K562 (cell line): ENCODE measurements around the gene VSIG10L2. TPM values are rescaled to one million over a fixed set of nuclear protein-coding genes. Genes with fewer than 3 reads are reported as not detected.

Source experiments
- ATAC-seq: fragments of 200-7000 bp; cut with Tn5 transposase; 3 replicates; pipeline ENCODE4 v1.9.1; 2020; ENCODE audit warnings: moderate library complexity
- BruUV-seq: library from RNA; stranded (reverse); fragments of 400-500 nt; replicated peaks from 2 replicates; lab custom pipeline; 2021; lab: Mats Ljungman, UMichigan
- CTCF ChIA-PET: fragments of 300-600 bp; formaldehyde crosslinking; extraction: SDS; loops from one replicate; lab custom pipeline; 2021; ENCODE audit warnings: low intra/inter-chr PET ratio; lab: Yijun Ruan, JAX
- POLR2A ChIA-PET: fragments of 300-600, 350-650 bp; sonication (Branson Sonifier 250); formaldehyde crosslinking; extraction: SDS; loops from one replicate; lab custom pipeline; 2021; ENCODE audit warnings: antibody characterized with exemption, inconsistent platforms; lab: Yijun Ruan, JAX
- DNase-seq, 4 experiments: peaks; one replicate each; pipeline versions ENCODE4 v3.0.0 to v3.0.0-alpha.2; 2011 to 2018; ENCODE audit warnings: low spot score in 3 of 4, mixed read lengths in 3 of 4; ENCODE audit errors: extremely low read depth in 1 of 4
- FAIRE-seq: peaks from 2 replicates; lab custom pipeline; 2011; peaks lifted over from hg19 to GRCh38; lab: Jason Lieb, UNC
- H2AFZ ChIP-seq: 2 replicates; pipeline ENCODE4 v1.6.0; 2011; ENCODE audit warnings: low read depth, low read length, control low read depth, inconsistent platforms
- H3K27ac ChIP-seq: fragments of 200-600 bp; 3 replicates; pipeline ENCODE4 v1.8.0; 2011; ENCODE audit warnings: low read depth, mild to moderate bottlenecking, control low read depth, inconsistent platforms, low read length, moderate library complexity, mixed read lengths; ENCODE audit errors: extremely low read depth
- H3K27me3 ChIP-seq, 2 experiments: fragments of 300-600 bp in 1 of 2; 2 replicates in 1 of 2; 3 replicates in 1 of 2; pipeline versions ENCODE4 v1.6.0 to v1.8.0; 2011; ENCODE audit warnings: inconsistent platforms in 2 of 2, low read length in 2 of 2, mild to moderate bottlenecking in 1 of 2, mixed read lengths in 1 of 2, moderate library complexity in 1 of 2; ENCODE audit not compliant: control insufficient read depth in 2 of 2, insufficient read depth in 2 of 2
- H3K36me3 ChIP-seq: fragments of 300-600 bp; 3 replicates; pipeline ENCODE4 v1.8.0; 2011; ENCODE audit warnings: mild to moderate bottlenecking, low read length, inconsistent platforms; ENCODE audit not compliant: control insufficient read depth, insufficient read depth
- H3K4me1 ChIP-seq, 2 experiments: fragments of 200-600 bp in 1 of 2; replicated peaks in 1 of 2; 2 replicates in 1 of 2; 3 replicates in 1 of 2; pipeline versions ENCODE4 v1.5.1 to v1.8.0; 2011; ENCODE audit warnings: inconsistent platforms in 2 of 2, low read length in 2 of 2, mild to moderate bottlenecking in 1 of 2, mixed read lengths in 1 of 2, moderate library complexity in 1 of 2; ENCODE audit not compliant: control insufficient read depth in 2 of 2, insufficient read depth in 2 of 2
- H3K4me2 ChIP-seq: 2 replicates; pipeline ENCODE4 v1.6.1; 2011; ENCODE audit warnings: low read length, control low read depth, inconsistent platforms, mixed read lengths; ENCODE audit not compliant: insufficient read depth
- H3K4me3 ChIP-seq: fragments of 200-600 bp; sonication (generic), shearing (Covaris generic); 2 replicates; pipeline ENCODE4 v1.5.1; 2016; ENCODE audit warnings: control low read depth, inconsistent platforms
- H3K79me2 ChIP-seq: fragments of 200-600 bp; 3 replicates; pipeline ENCODE4 v1.8.0; 2011; ENCODE audit warnings: low read length, inconsistent platforms; ENCODE audit not compliant: control insufficient read depth, insufficient read depth
- H3K9ac ChIP-seq, 2 experiments: 2 replicates each; pipeline versions ENCODE4 v1.6.0 to v1.6.1; 2011; ENCODE audit warnings: low read depth in 2 of 2, low read length in 2 of 2, control low read depth in 1 of 2, inconsistent platforms in 1 of 2, mild to moderate bottlenecking in 1 of 2, mixed read lengths in 1 of 2; ENCODE audit not compliant: insufficient read depth in 1 of 2
- H3K9me1 ChIP-seq: one replicate; pipeline ENCODE4 v1.6.0; 2011; ENCODE audit warnings: inconsistent platforms, mild to moderate bottlenecking, low read length, moderate library complexity; ENCODE audit not compliant: control insufficient read depth, insufficient read depth
- H3K9me3 ChIP-seq: replicated peaks from 2 replicates; pipeline ENCODE4 v1.5.1; 2011; ENCODE audit warnings: low read depth, low read length, inconsistent platforms; ENCODE audit not compliant: control insufficient read depth, insufficient read depth
- H4K20me1 ChIP-seq: replicated peaks from 2 replicates; pipeline ENCODE4 v1.6.1; 2011; ENCODE audit warnings: low read length, inconsistent platforms, mixed read lengths; ENCODE audit not compliant: control insufficient read depth, insufficient read depth
- ATF7 ChIP-seq: fragments of 450-650 bp; IDR thresholded peaks from 2 replicates; pipeline ENCODE4 v1.7.1; 2014; ENCODE audit warnings: mild to moderate bottlenecking, moderate library complexity
- C11orf30 ChIP-seq: fragments of 450-650 bp; IDR thresholded peaks from 2 replicates; pipeline ENCODE4 v1.6.1; 2016; ENCODE audit warnings: low read depth, mild to moderate bottlenecking
- CBX8 ChIP-seq: fragments of 200-600 bp; sonication (generic); IDR thresholded peaks from 2 replicates; pipeline ENCODE4 v1.6.1; 2012; ENCODE audit warnings: borderline replicate concordance, mixed run types, low read depth, mild to moderate bottlenecking, moderate library complexity, mixed read lengths, low read length, control low read depth, inconsistent platforms; ENCODE audit not compliant: poor library complexity, severe bottlenecking; ENCODE audit errors: extremely low read depth
- CSDE1 ChIP-seq, 2 experiments: fragments of 450-650 bp; IDR thresholded peaks; 2 replicates each; pipeline ENCODE4 v1.6.1; 2016; ENCODE audit warnings: mild to moderate bottlenecking in 1 of 2
- ETV5 ChIP-seq: sonication (generic); formaldehyde crosslinking; IDR thresholded peaks from 2 replicates; pipeline ENCODE4 v1.4.0; 2020; ENCODE audit warnings: low read depth, mild to moderate bottlenecking, missing genetic modification reagents
- GATAD2A ChIP-seq: fragments of 450-650 bp; IDR thresholded peaks from 2 replicates; pipeline ENCODE4 v1.6.1; 2017
- HNRNPLL ChIP-seq: fragments of 200-400 bp; formaldehyde crosslinking; IDR thresholded peaks from 2 replicates; pipeline ENCODE4 v1.6.1; 2017; ENCODE audit warnings: low read length, low read depth, mild to moderate bottlenecking; ENCODE audit not compliant: poor library complexity, severe bottlenecking
- L3MBTL2 ChIP-seq: fragments of 450-650 bp; IDR thresholded peaks from 2 replicates; pipeline ENCODE4 v1.6.1; 2016; ENCODE audit warnings: mild to moderate bottlenecking, moderate library complexity
- PCBP2 ChIP-seq: fragments of 200-400 bp; formaldehyde crosslinking; IDR thresholded peaks from 2 replicates; pipeline ENCODE4 v1.6.1; 2018; ENCODE audit warnings: low read length, low read depth, mild to moderate bottlenecking, moderate library complexity; ENCODE audit not compliant: poor library complexity, severe bottlenecking
- PRMT5 ChIP-seq: sonication (generic); formaldehyde crosslinking; IDR thresholded peaks from 2 replicates; pipeline ENCODE4 v1.5.0; 2020; ENCODE audit warnings: missing genetic modification reagents
- PTBP1 ChIP-seq: fragments of 200-400 bp; formaldehyde crosslinking; IDR thresholded peaks from 2 replicates; pipeline ENCODE4 v1.6.1; 2017; ENCODE audit warnings: low read depth, low read length
- RCOR1 ChIP-seq, 2 experiments: IDR thresholded peaks; 2 replicates each; pipeline ENCODE4 v1.6.1; 2012; ENCODE audit warnings: low read depth in 2 of 2, low read length in 2 of 2, borderline replicate concordance in 1 of 2, improper control_type of control experiment in 1 of 2
- SP1 ChIP-seq: sonication (generic); formaldehyde crosslinking; IDR thresholded peaks from 2 replicates; pipeline ENCODE4 v1.8.1; 2022; ENCODE audit warnings: mild to moderate bottlenecking, missing genetic modification reagents
- U2AF1 ChIP-seq: fragments of 200-400 bp; formaldehyde crosslinking; optimal IDR thresholded peaks from 2 replicates; pipeline ENCODE3; 2017; ENCODE audit warnings: mild to moderate bottlenecking, low read depth, low read length, moderate library complexity
- ZNF143 ChIP-seq: sonication (generic); formaldehyde crosslinking; IDR thresholded peaks from 2 replicates; pipeline ENCODE4 v1.9.0; 2022; ENCODE audit warnings: mild to moderate bottlenecking, missing genetic modification reagents
- ZNF316 ChIP-seq: fragments of 450-650 bp; IDR thresholded peaks from 2 replicates; pipeline ENCODE4 v1.6.1; 2016
- WGBS: fragments of 100-300 bp; shearing (Covaris generic); methylation state at CpG from one replicate; pipeline ENCODE4 v1.1.6; 2016; ENCODE audit warnings: low coverage, mixed read lengths; ENCODE audit not compliant: insufficient coverage; ENCODE audit errors: missing lambda C conversion rate; 5-methylcytosine and 5-hydroxymethylcytosine counted together
- in situ Hi-C: fragments of 300-500 bp; cut with MboI; formaldehyde crosslinking; loops from 4 replicates; pipeline ENCODE4 v1.15.0; 2018; ENCODE audit warnings: inconsistent platforms, mixed read lengths
- intact Hi-C: fragments of 100-400 bp; cut with micrococcal nuclease; formaldehyde crosslinking; loops from 2 replicates; pipeline ENCODE4 v1.14.2; 2022
- polyA plus RNA-seq, 8 experiments: library from polyadenylated mRNA; depleted of rRNA in 4 of 8; stranded (reverse) in 5 of 8; unstranded in 3 of 8; fragments of >200 nt; fragmentation: Nextera tagmentation in 2 of 8; fragmentation: Illumina TruSeq in 1 of 8; extraction: Ambion mirVana in 2 of 8; extraction: Trizol in 1 of 8; gene quantifications; 2 replicates each; pipeline versions ENCODE4 v1.2.1 to v1.2.3, GENCODE V29; 2011 to 2014; ENCODE audit warnings: inconsistent platforms in 1 of 8, missing spikeins in 1 of 8
- total RNA-seq, 7 experiments: library from RNA; depleted of rRNA in 6 of 7; stranded (reverse); fragments of >200 nt in 6 of 7; fragmentation: Illumina TruSeq in 2 of 7; extraction: Trizol in 2 of 7; gene quantifications; 2 replicates each; pipeline versions ENCODE4 v1.2.1 to v1.2.3, GENCODE V29; 2011 to 2021; ENCODE audit warnings: low replicate concordance in 1 of 7
- TF ChIP-seq, protein P1 (sequence below): fragments of 250-450 bp; sonication (Bioruptor Pico); IDR thresholded peaks from 2 replicates; pipeline ENCODE4 v1.8.0; 2022; ENCODE audit warnings: moderate library complexity, mild to moderate bottlenecking, inconsistent platforms

VSIG10L2 gene
- total and polyA plus RNA-seq, 9 of the 15 experiments (the other 6 are each of a cell fraction or from before 2014, with no cell fraction given), result not detected

DNA sequence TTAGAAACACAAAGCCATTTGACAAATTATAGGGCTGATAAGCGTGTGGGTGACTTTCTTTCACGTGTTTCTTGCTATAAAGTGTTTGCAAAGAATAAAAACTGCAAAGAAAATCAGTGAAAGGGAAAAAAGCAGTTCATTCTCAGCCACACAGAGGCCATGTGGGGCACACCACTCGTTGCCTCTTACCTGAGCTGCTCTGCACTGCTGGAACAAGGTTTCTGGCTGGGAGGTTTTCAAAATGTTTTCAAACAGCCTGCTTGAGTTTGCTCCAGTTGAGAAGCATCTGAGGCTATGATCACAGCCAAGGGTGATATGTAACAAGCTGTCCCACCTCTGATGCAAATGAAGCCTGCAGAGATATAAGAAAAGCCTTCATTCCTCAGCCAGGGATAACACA is 14.7 kb upstream of the VSIG10L2 start:
- no peak overlapping the region for H3K4me3 ChIP-seq
- 5% methylated on average over 3 of the region's 3 CpGs for WGBS
- DNase-seq (no peak), FAIRE-seq (no peak), ATAC-seq (no peak)
- H3K4me1 ChIP-seq, result peaks cover 4 to 9% of the 10 kb centered on the region in 2 experiments; a peak in 4 of 5 replicates
- H3K27ac ChIP-seq, result no peak overlapping the region
- H3K4me2 ChIP-seq, result no peak overlapping the region
- in situ Hi-C loops, result no loop called here
- H3K79me2 ChIP-seq, result no peaks in the 10 kb centered on the region
- H3K9me1 ChIP-seq, result no peaks in the 10 kb centered on the region
- no peaks in the 10 kb centered on the region for H3K36me3 ChIP-seq
- H3K27me3 ChIP-seq, result peaks cover 2 to 15% of the 10 kb centered on the region in 2 experiments; a peak in 2 of 5 replicates
- TF ChIP-seq C11orf30 (no peak), PTBP1 (no peak), SP1 (CRISPR knock-in tag) (no peak), ZNF316 (no peak), GATAD2A (no peak), L3MBTL2 (no peak), U2AF1 (no peak), CSDE1 (IDR thresholded peaks at IDR 0.05) (no peak), PRMT5 (CRISPR knock-in tag) (no peak), CBX8 (no peak), HNRNPLL (no peak), ETV5 (CRISPR knock-in tag) (no peak), ZNF143 (CRISPR knock-in tag) (no peak), ATF7 (no peak), PCBP2 (no peak), RCOR1 (IDR thresholded peaks at IDR 0.05; ENCODE audit: borderline replicate concordance in 1 of 2, low read depth in 2 of 2, low read length in 2 of 2) (no peak)
- TF ChIP-seq, protein P1, sequence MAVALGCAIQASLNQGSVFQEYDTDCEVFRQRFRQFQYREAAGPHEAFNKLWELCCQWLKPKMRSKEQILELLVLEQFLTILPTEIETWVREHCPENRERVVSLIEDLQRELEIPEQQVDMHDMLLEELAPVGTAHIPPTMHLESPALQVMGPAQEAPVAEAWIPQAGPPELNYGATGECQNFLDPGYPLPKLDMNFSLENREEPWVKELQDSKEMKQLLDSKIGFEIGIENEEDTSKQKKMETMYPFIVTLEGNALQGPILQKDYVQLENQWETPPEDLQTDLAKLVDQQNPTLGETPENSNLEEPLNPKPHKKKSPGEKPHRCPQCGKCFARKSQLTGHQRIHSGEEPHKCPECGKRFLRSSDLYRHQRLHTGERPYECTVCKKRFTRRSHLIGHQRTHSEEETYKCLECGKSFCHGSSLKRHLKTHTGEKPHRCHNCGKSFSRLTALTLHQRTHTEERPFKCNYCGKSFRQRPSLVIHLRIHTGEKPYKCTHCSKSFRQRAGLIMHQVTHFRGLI, result no peak
- intact Hi-C loops, result no loop called here
- no peaks in the 10 kb centered on the region for H3K9me3 ChIP-seq
- H2AFZ ChIP-seq, result no peak overlapping the region
- no TSS peak for BruUV-seq
- ChIA-PET POLR2A (interaction anchor here (0.5 to 1.3 kb wide), 4 partner anchors 14 to 259 kb away, joined by 3 to 7 read pairs (median 4); partner anchors contain the start of gene VSIG10L2), CTCF (no interaction called here)
- H4K20me1 ChIP-seq, result no peaks in the 10 kb centered on the region
- H3K9ac ChIP-seq, result no peak overlapping the region
